ENCODE measurements around the gene HINT2. TPM values are rescaled to one million over a fixed set of nuclear protein-coding genes. Genes with fewer than 3 reads are reported as not detected.
A peak's percentile ranks its signal among the peaks of the same experiment; 100 is the strongest.

Gene HINT2
- total RNA-seq, 2 donors from 2014 or later = 40.8 to 46.8 TPM

DNA sequence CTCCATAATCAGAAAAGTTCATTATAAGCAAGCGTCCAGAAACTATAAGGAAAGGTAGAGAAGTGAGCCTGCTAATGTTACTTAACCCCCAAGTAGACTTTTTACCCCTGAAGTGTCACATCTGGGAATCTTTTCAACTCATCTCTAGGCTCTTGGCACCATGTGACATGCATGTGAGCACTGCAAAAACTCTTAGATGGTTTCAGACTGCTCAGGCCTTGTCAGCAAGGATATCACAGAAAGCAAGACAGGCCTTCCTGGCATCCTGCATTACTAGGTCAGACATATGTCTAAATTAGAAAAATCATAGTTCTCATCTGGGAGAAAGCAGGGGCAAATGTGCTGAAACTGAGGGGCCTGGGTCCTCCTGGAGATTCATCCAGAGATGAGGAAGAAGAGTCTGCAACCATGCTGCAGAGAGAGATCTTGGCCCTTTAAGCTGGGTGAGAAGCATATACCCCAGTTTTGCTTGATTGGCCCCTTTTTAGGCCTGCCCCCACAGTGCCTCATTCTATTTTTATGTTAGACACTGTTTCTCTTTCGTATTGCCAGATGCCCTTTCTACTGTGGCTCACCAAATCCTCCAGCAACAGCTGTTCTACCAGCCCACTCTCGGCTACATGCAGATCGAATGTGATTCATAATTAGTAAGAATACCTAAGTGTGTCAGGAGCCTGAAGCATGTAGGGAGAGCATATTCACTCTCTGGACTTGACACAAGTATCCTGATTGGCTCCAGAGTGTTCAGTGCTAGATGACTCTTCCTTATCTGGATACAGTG is 33.1 kb upstream of the HINT2 start:
- Mint-ChIP-seq H3K27ac (no peak overlapping the region), H3K27me3 (no peaks in the 10 kb centered on the region), H3K36me3 (no peaks in the 10 kb centered on the region), H3K4me3 (no peak overlapping the region), H3K4me1 (ENCODE audit: low read depth in 2 of 2) (peaks cover 7 to 14% of the 10 kb centered on the region in 2 donors), H3K9me3 (no peaks in the 10 kb centered on the region)
- DNase-seq (ENCODE audit: low spot score) = no peak
- peak; percentile 25 to 53 for ATAC-seq

- ATAC-seq (no peak), DNase-seq (ENCODE audit: low spot score) (no peak)
- Mint-ChIP-seq H3K27ac (no peak overlapping the region), H3K27me3 (no peaks in the 10 kb centered on the region), H3K4me1 (ENCODE audit: low read depth in 2 of 2) (peaks cover 7 to 19% of the 10 kb centered on the region in 2 donors), H3K4me3 (no peak overlapping the region), H3K36me3 (no peaks in the 10 kb centered on the region), H3K9me3 (no peaks in the 10 kb centered on the region)
These were observed 31.3 kb upstream of the HINT2 start for GRCh38 chr9:35845824-35846771.

- Mint-ChIP-seq H3K4me1 (ENCODE audit: low read depth in 2 of 2) (peaks cover 7 to 19% of the 10 kb centered on the region in 2 donors), H3K9me3 (no peaks in the 10 kb centered on the region), H3K27me3 (no peaks in the 10 kb centered on the region), H3K27ac (no peak overlapping the region), H3K36me3 (no peaks in the 10 kb centered on the region), H3K4me3 (peak overlapping the region; percentile 4)
- DNase-seq (ENCODE audit: low spot score) = no peak
- ATAC-seq = peak in 1 of 2 donors; percentile 48
These were observed 29.9 kb upstream of the HINT2 start for GRCh38 chr9:35844628-35845270.

- H3K4me1 Mint-ChIP-seq (ENCODE audit: low read depth in 2 of 2) = peaks cover 7 to 16% of the 10 kb centered on the region in 2 donors
- no peaks in the 10 kb centered on the region for H3K9me3 Mint-ChIP-seq
- no peaks in the 10 kb centered on the region for H3K27me3 Mint-ChIP-seq
- H3K27ac Mint-ChIP-seq = peak overlapping the region in 1 of 2 donors; percentile 2
- no peaks in the 10 kb centered on the region for H3K36me3 Mint-ChIP-seq
- ATAC-seq (peak in 1 of 2 donors; percentile 52), DNase-seq (ENCODE audit: low spot score) (no peak)
- no peak overlapping the region for H3K4me3 Mint-ChIP-seq
These were observed 28.0 kb upstream of the HINT2 start for GRCh38 chr9:35842795-35843194.

GRCh38 chr9:35842020-35842745 is 27.3 kb upstream of the HINT2 start:
- DNase-seq (ENCODE audit: low spot score) = no peak
- Mint-ChIP-seq H3K9me3 (no peaks in the 10 kb centered on the region), H3K27ac (peak overlapping the region in 1 of 2 donors; percentile 2), H3K4me3 (no peak overlapping the region), H3K36me3 (no peaks in the 10 kb centered on the region), H3K27me3 (no peaks in the 10 kb centered on the region), H3K4me1 (ENCODE audit: low read depth in 2 of 2) (peaks cover 7 to 16% of the 10 kb centered on the region in 2 donors)
- no peak for ATAC-seq

- Mint-ChIP-seq H3K4me1 (ENCODE audit: low read depth in 2 of 2) (peaks cover 7 to 16% of the 10 kb centered on the region in 2 donors), H3K9me3 (no peaks in the 10 kb centered on the region), H3K27me3 (no peaks in the 10 kb centered on the region), H3K36me3 (no peaks in the 10 kb centered on the region), H3K4me3 (no peak overlapping the region), H3K27ac (no peak overlapping the region)
- no peak for ATAC-seq
- DNase-seq (ENCODE audit: low spot score) = no peak
These were observed 26.7 kb upstream of the HINT2 start for GRCh38 chr9:35841645-35841900.

DNA sequence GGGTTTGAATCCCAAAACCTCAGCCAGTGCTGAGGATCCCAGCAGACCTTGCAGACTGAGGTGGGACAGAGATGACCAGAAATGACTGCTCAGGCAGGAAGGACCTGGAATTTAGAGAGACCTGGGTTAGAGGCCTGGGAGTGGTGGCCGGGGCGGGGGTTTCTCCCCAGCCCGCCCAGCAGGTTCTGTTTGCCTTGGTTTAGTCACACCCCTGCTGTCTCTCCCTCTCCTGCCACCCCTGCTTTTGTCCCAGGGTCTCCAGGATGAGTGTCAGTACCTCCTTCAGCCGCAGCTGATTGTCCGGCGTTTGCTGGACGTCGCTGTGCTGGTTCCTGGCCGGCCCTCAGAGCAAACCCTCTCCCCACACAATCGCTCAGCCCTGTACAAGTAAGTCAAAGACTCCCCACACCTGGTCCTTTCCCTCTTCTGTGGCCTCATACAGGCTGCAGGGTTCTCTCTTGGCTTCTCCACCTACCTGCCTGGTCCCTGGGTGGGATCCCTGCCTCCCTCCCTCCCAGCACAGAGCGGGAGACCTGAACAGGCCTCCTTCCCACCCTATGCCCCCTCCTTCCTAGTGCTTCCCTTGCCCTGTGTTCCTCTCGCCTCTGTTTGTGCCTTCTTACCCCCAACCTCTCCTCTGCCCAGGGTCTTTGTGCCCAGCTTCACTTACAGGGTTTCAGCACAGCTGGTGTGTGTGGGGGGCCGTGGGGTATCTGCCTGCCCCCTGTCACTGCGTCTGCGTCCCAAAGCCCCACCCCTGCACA is 26.2 kb upstream of the HINT2 start:
- ATAC-seq (no peak), DNase-seq (ENCODE audit: low spot score) (no peak)
- Mint-ChIP-seq H3K27me3 (no peaks in the 10 kb centered on the region), H3K9me3 (no peaks in the 10 kb centered on the region), H3K36me3 (no peaks in the 10 kb centered on the region), H3K4me3 (no peak overlapping the region), H3K4me1 (ENCODE audit: low read depth in 2 of 2) (peaks cover 7 to 16% of the 10 kb centered on the region in 2 donors), H3K27ac (no peak overlapping the region)

DNA sequence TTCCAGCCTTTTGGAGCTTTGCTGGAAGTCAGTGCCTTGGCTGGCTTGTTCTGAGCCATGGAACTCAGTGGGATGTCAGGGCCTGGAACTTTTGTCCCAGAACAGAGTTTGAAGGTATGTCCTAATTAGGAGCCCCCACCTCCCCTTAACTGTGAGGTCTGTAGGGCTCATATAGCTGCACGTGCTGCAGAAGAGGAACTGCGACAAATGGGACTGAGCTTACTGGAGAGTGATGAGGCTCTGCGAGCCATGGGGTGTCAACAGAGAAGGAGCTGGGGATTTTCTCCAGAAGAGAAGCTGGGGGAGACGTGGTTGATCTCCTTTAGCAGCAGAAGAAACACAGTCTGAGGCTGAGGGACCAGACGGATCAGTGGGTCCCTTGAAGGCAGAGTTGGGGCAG is 25.1 kb upstream of the HINT2 start:
- ATAC-seq (no peak), DNase-seq (ENCODE audit: low spot score) (no peak)
- Mint-ChIP-seq H3K4me3 (no peak overlapping the region), H3K9me3 (no peaks in the 10 kb centered on the region), H3K27ac (no peak overlapping the region), H3K4me1 (ENCODE audit: low read depth in 2 of 2) (peaks cover 5 to 10% of the 10 kb centered on the region in 2 donors), H3K27me3 (no peaks in the 10 kb centered on the region), H3K36me3 (no peaks in the 10 kb centered on the region)

DNA sequence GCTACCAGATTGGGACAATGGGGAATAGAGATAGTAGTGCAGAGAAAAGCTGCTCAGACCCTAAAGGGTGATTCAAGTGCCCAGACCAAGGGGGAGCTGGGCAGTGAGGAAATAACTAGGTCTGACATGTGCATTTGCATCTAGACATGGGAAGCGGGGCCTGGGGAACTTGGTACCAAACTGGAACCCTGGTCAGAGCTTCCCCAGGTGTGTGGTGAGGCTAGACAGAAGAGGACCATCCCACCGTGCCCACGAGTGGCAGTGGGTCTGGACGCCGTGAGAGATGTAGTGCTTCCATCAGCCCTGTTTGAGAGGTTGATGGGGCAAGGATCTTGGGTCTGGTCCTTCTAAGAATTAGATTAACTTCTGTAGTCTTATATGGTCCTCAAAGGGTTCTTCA is 21.8 kb upstream of the HINT2 start:
- no peaks in the 10 kb centered on the region for H3K27me3 Mint-ChIP-seq
- H3K27ac Mint-ChIP-seq = no peak overlapping the region
- H3K9me3 Mint-ChIP-seq = no peaks in the 10 kb centered on the region
- H3K4me1 Mint-ChIP-seq (ENCODE audit: low read depth in 2 of 2) = no peaks in the 10 kb centered on the region
- ATAC-seq (no peak), DNase-seq (ENCODE audit: low spot score) (no peak)
- no peaks in the 10 kb centered on the region for H3K36me3 Mint-ChIP-seq
- no peak overlapping the region for H3K4me3 Mint-ChIP-seq

DNA sequence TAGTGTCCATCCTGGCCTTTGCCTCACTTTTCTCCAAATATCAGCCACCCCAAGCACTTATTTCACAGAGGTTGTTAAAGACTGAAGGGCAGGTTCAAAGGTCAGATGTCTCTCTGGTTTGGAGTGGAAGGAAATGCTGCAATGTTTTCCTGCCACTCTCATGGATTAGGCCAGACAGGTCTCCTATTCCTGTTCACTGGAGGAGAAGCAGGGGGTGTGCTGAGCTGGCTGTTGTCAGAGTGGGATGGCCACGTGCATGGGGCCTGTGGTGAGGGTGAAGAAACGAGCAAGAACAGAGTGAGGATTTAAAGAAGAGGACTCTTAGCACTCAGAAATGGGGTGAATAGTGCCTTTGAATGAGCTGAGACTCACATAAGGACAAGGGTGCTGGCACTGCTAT is 20.9 kb upstream of the HINT2 start:
- DNase-seq (ENCODE audit: low spot score) = no peak
- H3K9me3 Mint-ChIP-seq = no peaks in the 10 kb centered on the region
- ATAC-seq = no peak
- H3K27ac Mint-ChIP-seq = no peak overlapping the region
- H3K4me3 Mint-ChIP-seq = no peak overlapping the region
- no peaks in the 10 kb centered on the region for H3K4me1 Mint-ChIP-seq (ENCODE audit: low read depth in 2 of 2)
- no peaks in the 10 kb centered on the region for H3K36me3 Mint-ChIP-seq
- no peaks in the 10 kb centered on the region for H3K27me3 Mint-ChIP-seq

GRCh38 chr9:35835216-35835632 is 20.4 kb upstream of the HINT2 start:
- H3K36me3 Mint-ChIP-seq = no peaks in the 10 kb centered on the region
- DNase-seq (ENCODE audit: low spot score) (no peak), ATAC-seq (no peak)
- H3K4me3 Mint-ChIP-seq = no peak overlapping the region
- H3K27ac Mint-ChIP-seq = no peak overlapping the region
- H3K9me3 Mint-ChIP-seq = no peaks in the 10 kb centered on the region
- H3K4me1 Mint-ChIP-seq (ENCODE audit: low read depth in 2 of 2) = no peaks in the 10 kb centered on the region
- H3K27me3 Mint-ChIP-seq = no peaks in the 10 kb centered on the region

DNA sequence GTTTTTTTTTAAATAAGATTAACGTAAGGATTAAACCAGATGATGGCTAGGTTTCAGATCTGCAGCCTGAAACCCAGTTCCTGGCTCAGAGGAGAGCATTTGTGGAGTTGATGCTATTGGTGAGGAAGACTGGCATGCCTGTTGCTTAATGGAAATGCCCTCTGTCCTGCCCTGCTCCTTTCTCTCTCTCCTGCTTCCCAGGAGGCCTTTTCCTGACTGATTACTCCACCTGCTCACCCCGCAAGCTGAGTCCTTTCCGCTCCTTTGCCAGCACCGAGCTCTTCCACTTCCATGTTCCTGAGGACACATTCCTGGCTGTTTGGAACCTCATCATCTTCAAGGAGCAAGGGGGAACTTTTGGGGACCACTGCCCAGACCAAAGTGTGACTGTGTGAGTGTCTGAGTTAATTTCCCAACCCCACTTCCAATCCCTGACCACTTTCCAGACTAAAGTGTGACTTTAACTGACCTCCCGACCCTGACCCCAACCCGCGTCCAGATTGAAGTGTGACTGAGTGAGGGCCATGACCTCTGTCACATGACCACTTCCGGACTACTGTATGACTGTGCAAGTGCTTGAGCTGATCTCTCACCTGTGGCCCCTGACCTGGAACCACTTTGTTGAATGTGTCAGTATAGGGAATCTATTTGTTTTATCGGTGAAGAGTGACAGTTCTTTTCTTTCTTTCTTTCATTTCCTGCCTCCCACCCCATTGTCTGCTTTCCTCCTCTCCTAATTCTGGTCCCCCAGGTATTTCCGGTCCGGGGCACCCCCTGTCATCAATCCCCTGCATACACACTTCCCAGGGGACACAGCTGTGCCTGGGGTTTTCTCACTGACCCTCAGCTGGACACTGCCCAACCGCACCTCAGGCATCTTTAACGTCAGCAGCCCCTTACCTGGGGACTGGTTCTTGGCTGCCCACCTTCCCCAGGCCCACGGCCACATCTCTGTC is 19.7 kb upstream of the HINT2 start:
- no peaks in the 10 kb centered on the region for H3K36me3 Mint-ChIP-seq
- no peak overlapping the region for H3K27ac Mint-ChIP-seq
- no peak overlapping the region for H3K4me3 Mint-ChIP-seq
- DNase-seq (ENCODE audit: low spot score) = no peak
- H3K4me1 Mint-ChIP-seq (ENCODE audit: low read depth in 2 of 2) = peaks cover 5 to 6% of the 10 kb centered on the region in 2 donors
- H3K27me3 Mint-ChIP-seq = no peaks in the 10 kb centered on the region
- no peaks in the 10 kb centered on the region for H3K9me3 Mint-ChIP-seq
- no peak for ATAC-seq

Data from natural killer cell treated with Interleukin-12 subunit alpha and Interleukin-12 subunit beta and Interleukin-15 and Interleukin-18, amount 100 ng/mL, for 72 hours (primary cell).